HG03280 (cell line): ENCODE data around the gene KASH5.

Experiments
- ATAC-seq: cut with Tn5 transposase; IDR thresholded peaks from one replicate; pipeline ENCODE4 v1.9.1; 2021; ENCODE audit warnings: mild to moderate bottlenecking, moderate library complexity; ENCODE audit not compliant: unreplicated experiment

KASH5 gene

DNA sequence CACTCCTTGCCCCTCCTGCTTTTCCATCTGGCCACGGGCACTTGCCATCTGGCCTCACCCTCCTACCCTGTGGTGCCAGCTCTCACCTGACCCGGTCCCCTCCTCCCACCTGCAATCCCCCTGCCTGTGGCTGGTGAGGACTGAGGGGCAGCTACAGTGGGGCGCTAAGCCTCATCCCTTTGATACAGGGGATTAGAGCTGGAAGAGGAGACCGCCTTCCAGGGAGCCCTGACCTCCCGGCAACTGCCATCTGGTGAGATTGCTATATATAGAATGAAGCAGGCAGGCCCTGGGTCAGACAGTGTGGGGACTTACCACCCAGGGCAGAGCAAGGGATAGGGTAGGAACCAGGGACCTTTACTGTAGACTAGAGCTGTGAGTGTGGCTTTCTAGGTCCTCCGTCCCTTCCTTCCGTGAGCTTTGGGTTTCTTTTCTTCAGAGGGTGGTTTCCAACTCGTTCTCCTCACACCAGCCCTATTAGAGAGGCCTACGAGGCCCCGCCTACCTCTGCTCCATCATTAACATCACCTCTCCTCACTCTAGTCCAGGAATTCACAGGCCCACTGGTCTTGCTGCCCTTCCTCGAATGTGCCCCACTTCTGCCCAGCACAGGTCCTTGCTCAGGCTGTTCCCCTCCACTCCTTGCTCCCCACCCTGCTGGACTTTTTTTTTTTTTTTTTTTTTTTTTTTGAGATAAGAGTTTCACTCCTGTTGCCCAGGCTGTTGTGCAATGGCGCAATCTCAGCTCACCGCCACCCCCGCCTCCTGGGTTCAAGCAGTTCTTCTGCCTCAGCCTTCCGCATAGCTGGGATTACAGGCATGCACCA, 7.7 kb downstream of the KASH5 start:
- ATAC-seq = no peak

DNA sequence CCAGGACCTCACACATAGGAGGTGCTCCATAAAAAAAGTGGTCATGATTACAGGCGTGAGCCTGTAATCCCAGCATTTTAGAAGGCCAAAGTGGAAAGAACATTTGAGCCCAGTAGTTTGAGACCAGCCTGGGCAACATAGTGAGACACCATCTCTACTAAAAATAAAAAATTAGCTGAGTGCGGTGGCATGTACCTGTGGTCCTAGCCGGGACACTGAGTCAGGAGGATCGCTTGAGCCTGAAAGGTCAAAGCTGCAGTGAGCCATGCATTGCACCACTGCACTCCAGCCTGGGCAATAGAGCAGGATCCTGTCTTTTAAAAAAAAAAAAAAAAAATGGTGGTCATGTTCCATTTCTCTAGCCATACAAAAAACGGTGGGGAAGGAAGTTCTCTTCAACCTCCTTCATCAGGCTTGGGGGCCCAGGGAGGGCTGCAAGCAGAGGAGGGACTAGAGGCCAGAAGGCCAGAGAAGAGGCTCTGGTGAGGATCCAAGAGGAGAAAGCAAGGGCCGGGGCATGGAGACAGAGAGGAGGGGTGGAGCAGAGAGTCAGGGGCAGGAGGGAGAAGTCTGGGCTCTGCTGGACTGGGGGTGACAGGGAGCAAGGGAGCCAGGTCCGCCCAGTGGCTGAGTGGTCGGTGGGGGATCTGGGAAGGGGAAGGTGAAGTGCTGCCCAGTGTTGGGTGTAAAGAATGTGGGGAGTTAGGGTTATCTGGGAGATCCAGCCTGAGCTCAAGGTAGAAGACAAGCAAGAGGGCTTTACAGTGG, 8.9 kb downstream of the KASH5 start:
- ATAC-seq = no peak

DNA sequence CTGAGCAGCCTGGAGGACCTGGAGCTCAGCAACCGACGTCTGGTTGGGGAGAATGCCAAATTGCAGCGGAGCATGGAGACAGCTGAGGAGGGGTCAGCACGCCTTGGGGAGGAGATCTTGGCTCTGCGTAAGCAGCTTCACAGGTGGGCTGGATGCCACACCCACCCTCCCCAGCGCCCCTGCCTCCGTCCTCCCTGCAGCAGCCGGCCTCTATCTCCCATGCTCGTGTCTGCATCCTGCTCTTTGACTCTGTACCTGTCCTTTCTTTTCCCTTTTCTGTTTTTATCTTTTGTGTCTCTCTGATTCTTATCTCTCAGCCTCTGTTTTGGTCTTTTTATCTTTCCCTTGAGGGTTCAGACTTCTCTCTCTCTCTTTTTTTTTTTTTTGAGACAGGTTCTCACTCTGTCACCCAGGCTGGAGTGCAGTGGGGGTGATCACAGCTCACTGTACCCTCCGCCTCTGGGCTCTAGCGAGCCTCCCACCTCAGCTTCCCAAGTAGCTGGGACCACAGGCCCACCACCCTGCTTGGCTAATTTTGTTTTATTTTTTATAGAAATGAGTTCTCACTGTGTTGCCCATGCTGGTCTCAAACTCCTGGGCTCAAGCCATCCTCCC, 10.1 kb downstream of the KASH5 start:
- no peak for ATAC-seq

DNA sequence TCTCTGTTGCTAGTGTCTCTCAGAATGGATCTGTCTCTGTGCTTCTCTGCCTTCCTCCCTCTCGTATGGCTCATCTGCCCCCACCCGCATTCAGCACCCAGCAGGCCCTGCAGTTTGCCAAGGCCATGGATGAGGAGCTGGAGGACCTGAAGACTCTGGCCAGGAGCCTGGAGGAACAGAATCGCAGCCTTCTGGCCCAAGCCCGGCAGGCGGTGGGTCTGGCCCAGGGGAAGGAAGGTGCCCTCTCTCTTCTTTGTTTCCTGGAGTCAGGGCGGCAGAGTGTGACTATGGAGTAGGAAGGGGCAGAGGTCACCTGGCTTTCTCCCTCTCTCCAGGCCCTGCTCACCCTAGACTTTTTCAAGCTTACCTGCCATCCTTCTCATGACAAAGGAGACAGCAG, 10.9 kb downstream of the KASH5 start:
- ATAC-seq = no peak

DNA sequence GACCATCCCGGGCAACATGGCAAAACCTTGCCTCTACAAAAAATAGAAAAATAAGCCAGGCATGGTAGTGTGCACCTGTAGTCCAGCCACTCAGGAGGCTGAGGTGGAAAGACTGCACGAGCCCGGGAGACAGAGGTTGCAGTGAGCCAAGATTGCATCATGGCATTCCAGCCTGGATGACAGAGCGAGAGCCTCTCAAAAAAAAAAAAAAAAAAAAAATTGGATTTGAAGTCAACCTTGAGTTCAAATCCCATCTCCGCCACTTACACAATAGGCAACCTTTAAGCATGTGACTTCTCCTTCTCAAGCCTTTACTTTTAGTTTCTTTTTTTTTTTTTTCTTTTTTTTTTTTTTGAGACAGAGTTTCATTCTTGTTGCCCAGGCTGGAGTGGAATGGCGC, 12.0 kb downstream of the KASH5 start:
- no peak for ATAC-seq

DNA sequence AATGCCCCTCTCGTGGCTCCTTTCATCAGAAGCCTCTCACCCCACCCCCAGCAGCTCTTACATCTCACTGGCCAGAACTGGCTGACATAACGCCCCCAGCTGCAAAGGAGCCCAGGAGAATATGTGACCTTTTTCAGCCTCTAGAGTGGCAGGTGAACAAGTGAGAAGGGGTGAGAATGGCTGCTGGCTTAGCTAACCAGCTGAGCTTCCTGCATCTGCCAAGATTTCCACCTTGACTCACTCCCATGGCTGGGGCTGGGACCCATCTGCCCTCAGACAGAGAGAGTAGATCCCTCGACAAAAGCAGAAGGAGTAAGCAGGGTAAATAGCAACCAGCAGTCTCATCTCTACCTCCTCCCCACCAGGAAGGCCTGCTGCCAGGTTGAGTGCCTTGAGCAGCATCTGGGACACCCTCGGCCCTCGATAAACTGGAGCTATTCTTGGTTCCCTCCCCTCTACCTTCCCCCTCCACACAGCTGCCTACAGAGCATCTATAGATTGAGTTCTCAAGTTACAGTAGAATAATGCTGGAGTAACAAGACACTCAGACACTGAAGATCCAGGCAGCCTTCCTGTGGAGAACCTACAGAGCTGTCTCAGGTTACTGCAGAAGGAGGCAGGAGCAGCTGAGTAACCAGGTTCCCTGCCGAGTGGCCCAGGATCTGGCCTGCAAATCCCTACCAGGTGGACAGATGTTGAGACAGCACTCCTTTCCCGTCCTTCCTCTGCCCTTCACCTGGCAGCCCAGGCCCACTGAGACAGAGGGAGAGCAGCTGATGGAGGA, 15.5 kb downstream of the KASH5 start:
- no peak for ATAC-seq

DNA sequence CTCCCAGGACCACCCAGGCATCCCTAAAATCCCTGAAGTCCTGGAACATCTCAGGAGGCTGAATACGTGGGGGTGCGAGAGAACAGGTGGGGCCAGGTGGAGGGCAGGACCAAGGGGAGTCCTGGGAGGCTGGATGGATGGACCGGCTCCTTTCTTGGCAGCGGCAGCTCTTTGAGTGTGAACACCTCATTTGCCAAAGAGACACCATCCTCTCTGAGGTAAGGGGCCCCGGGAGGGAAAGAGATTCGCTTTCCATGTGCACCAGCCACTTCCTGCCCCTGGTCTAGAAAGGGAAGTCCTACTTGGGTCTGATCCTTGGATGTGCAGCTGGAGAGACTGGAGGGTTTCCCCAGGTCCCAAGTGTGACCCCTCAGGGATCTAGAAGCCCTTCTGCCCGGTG, 19.0 kb downstream of the KASH5 start:
- ATAC-seq = no peak

DNA sequence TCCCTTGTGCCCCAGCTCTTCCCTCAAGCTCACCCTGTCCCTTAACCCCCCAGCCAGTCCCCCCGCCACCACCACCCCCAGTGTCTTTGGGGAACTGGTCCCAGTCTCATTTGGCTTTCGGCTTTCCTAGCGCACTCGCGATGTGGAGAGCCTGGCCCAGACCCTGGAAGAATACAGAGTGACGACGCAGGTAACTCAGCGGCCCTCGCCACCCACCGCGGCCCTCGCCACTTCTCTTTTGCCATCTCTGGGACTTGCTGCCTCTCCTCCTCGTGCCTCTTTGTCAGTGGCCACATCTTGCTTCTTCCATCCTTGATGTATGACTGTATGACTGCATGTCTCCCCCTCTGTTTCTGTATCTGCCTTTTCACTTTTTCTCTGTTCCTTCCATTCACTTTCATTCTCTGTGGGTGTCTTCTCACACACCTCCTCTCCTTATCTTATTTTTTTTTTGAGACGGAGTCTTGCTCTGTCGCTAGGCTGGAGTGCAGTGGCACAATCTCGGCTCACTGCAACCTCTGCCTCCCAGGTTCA, 19.5 kb downstream of the KASH5 start:
- ATAC-seq = no peak

DNA sequence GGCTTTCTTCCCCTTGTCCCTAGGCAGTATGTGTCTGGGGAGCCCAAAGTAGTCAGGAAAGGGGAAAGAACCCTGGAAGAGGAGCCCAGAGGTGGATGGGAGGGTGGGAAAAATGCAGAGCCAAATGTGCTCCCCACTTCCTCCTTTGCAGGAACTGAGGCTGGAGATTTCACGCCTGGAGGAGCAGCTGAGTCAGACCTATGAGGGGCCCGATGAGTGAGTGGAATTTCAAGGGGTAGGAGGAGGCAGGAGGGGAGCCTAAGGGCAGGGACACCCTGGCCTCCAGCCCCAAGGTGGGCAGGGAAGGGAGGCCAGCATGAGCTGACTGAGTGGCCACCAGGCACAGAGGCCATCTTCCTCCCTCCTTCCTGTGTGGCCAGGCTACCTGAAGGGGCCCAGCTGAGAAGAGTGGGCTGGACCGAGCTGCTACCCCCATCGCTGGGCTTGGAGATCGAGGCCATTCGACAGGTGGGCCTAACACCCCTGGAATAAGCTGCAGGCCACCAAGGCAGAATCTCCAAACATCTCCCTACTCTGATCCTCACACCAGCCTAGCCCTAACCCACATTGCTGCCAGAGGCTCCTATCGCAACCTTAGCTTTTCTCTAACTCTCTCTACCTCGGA, 20.9 kb downstream of the KASH5 start:
- ATAC-seq = no peak

DNA sequence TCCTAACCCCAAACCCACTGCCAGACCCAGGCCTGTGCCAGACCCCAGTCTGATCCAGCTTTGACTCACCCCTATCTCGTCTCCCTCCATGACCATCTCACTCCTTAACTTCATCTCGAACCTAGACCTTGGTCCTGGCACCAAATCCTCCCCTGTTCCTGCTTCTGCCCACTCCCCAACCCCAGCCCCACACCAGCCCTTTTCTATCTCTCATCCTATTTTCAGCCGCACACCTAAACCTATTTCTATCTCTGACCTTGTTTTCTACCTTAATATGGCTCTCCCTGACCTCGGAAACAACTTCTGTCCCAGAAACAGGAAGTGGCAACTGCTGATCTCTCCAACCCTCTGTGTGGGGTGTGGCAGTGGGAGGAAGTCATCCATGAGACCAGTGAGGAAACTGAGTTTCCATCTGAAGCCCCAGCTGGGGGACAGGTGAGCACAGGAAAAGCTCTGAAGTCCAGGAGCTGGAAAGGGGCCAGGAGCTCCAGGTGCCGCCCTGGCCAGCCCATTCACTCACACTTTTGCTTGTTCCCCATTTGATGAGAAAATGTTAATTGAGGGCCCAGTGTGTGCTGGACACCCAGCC, 21.5 kb downstream of the KASH5 start:
- ATAC-seq = no peak

DNA sequence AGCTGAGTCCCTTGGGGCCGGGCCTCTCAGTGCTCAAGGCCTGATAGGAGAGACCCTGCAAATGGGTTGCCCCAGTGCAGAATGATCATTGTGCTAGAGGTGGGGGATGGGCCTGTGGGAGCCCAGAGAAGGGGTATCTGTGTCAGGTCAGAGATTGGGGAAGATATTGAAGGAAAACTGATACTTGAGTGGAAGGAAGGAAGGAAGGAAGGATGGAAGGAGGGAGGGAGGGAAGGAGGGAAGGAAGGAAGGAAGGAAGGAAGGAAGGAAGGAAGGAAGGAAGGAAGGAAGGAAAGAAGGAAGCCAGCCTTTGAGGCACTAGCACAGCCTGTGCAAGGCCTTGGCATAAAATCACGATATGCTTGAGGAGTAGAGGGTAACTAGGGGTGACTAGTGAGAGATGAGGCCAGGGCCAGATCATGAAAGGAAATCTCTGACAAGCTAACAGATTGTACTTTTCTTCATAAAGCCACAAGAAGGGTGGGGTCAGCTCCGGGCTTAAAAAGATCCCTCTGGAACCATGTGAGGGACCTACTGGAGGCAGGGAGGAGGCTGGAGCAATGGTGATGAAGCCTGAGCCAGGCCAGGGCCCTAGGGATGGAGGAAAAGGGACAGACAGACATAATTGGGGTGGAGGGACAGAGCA, 23.8 kb downstream of the KASH5 start:
- ATAC-seq = no peak

DNA sequence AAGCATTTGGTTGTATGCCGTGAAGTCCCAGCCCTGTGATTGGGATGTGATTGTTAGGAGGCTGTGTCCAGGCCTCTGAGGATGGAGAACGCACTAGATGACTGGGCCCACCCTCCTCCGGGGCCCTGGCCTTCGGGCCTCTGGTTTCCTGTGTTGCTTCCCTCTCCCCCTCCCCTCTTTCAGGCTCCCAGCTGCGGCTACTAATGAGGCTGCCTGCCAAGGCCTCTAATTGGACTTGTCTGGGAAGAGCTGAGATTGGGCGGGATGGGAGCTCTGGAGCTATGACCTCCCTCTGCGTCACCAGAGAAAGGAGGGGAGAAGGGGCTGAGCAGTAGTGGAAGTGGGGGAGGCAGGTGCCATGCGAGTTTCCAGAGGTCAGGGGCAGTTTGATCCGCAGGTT, 25.3 kb downstream of the KASH5 start:
- ATAC-seq = no peak

DNA sequence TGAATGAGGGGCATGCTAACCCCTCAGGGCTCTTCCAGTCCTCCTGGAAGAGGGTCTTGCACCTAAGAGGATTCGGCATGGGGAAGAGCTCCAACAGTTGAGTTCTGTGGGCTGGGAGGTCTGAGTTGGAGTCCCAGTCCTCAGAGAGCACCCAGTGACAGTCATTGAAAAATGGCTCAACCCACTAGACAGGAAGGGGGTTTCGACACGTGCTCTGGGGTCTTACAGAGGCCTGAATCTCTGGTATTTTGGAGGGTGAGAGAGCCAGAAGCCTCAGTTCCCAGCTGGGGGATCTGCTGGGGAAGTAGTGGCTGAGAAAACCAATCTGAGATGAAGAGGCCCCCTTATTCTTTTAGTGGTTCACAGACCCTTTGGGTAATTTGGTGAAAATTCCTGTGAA, 26.2 kb downstream of the KASH5 start:
- no peak for ATAC-seq

DNA sequence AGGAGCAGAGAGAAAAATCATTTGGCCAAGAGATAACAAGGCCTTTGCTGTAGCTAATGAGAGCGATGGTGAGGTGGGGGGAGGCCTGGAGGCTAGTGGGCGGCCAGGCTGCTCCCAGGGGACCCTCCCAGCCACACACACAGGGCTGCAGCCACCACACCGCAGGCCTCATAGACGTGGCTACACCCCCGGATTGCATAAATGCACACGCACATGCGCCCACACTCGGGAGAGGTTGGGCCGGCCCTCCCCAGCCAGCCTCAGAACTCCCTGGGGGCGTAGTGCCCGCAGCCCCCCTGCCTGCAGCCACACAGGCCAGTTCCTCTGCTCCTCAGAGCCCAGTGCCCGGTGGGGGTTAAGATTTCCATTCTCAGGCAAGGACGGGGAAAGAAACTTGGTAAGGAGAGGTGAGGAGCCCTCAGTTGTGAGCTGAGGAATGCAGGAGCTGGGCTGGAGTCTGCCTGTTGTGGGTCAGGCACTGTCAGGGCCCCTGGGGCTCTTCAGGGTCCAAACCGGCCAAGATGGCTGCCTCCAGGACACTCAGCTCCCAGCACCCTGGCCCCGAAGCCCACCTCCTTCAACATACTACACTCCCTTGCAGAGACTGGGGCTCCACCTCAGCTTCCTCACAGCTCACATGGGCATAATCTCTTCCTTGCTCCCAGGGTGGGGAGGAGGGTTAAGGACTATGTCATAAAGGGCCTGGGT, 27.2 kb downstream of the KASH5 start:
- ATAC-seq = no peak

DNA sequence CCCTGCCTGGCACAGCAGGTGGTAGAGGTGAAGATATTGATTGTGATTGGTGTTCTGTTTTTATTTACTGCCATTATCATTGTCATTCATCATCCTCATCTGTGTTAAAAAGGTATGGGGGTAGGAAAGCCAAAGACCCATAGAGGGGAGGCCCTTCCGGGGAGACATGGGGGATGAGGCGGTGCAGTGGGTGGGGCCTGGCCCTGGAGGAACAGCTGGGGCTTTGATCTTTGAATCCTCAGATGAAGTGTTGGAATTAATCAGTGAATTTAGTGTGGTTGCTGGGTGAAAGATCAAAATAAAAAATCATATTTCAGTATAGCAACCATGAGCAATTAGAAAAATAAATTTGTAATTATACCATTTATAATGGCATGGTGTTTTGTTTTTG, 27.8 kb downstream of the KASH5 start:
- ATAC-seq = no peak

DNA sequence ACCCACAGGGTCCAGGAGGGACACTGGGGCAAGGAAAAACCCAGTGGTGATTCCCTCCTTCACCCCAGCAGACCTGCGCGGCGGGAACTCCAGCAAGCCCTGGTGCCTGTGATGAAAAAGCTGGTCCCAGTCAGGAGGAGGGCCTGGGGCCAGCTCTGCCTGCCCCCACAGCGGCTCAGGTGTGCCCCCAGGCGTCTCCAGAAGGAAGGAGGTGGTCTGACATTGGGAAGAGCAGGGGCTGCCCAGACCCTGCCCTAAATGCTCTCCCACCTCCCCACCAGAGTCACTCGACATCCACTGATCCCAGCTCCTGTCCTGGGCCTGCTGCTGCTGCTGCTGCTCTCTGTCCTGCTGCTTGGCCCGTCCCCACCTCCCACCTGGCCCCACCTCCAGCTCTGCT, 29.0 kb downstream of the KASH5 start:
- ATAC-seq = no peak

DNA sequence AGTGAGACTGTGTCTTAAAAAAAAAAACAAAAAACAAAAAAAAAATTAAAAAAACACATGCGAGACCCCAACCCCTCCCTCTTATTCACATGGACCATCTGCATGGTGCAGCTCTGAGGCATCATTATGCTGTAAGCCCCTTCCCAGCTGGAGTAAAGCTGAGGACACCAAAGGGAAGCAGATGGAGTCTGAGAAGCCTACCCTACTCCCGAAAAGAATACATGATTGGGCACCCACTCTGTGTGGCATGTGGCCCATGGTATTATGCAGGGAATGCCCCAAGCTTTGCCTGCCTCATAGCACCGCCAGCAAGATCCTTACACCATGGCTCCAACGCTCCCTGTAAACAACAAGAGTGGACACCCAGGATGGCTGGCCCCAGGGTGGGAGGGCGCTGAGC, 30.5 kb downstream of the KASH5 start:
- ATAC-seq = no peak

DNA sequence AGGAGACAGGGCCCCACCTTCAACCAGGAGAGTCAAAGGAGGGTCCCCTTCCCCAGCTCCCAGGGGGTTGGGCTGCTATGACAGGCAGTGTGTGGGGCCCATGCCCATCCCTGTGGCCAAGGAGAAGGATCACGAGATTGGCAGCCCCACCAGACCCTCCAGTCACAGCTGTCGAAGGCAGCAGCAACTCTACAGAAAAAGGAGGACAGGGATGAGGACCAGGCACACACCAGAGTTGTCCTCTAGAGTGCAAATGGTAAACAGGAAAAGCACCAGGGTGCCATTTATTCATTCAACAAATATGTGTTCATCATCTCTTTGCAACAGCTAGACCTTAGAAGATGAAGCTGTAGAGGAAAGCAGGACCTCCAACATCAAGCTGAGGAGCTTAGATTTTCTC, 31.1 kb downstream of the KASH5 start:
- no peak for ATAC-seq

DNA sequence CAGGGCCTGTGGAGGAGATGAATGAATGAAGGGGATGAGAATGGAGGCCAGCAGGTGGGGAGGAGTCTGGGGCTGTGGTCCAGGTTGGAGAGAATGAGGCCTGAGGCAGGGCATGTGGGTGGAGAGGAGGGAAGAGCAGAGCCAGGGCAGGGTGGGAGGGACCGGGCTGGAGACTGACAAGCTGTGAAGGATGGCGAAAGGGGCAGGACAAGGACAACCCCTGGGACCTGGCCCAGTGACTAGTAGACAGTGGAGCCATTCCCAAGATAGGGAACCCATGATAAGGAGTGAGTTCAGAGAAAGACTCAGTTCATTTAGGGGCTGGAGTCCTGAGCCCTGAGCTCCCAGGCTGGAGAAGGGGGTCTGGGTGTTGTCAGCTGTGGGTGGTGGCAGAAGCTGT, 32.2 kb downstream of the KASH5 start:
- ATAC-seq = no peak
